Spleen (tissue), 7 donors: ENCODE results near the gene TPRG1.

Experiments used
- POLR2A ChIP-seq, 3 donors: fragments of 450-650 bp; IDR thresholded peaks; one replicate each; pipeline ENCODE4 v1.5.1; 2017; ENCODE audit warnings: antibody characterized with exemption in 3 of 3, mild to moderate bottlenecking in 1 of 3
- TF ChIP-seq, protein P1 (sequence below), 11 experiments: fragments of 200-600 bp in 7 of 11; fragments of 450-650 bp in 4 of 11; sonication (generic) in 4 of 11; IDR thresholded peaks in 8 of 11; conservative IDR thresholded peaks in 3 of 11; 1 replicate in 7 of 11; 2 replicates in 4 of 11; pipeline versions ENCODE4 v1.4.0 to v1.8.0; 2016 to 2021; ENCODE audit warnings: antibody characterized with exemption in 11 of 11, inconsistent platforms in 4 of 11, mild to moderate bottlenecking in 1 of 11
- donor health status: DM: no; HTN: no; CAD: no; lungs with moderate emphysema.
- donor health status: DM: no; HTN: no; CAD: no.
- donor health status: DM: no; HTN: no; CAD: no.

DNA sequence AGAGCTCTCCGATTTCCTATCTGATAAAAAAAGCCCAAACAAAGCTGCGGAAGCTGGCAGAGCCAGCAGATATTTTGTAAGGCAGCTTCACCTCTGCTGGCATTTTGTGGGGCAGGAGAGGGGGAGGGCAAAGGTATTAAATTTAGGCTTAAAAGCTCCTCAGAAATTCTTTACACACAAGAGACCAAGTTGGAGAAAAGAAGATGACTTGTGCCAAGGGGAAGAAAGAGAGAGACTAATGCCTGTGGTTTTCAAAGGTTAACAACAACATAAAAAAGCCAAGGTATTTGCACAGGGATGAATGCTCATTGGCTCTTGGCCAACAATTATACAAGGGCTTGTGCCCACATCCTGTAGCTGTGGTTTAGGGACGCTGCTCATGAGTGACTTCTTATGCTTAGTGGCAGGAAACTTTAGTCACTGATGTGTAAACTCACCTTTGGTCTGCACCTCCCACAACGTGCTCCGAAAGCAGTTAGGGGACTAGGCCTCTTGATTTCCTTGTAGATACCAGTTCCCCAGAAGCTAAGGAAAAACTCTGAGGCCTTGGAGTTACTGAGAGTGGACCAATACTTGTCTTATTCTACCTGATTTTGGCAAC lies 152.9 kb downstream of the TPRG1 start:
- TF ChIP-seq, protein P1, sequence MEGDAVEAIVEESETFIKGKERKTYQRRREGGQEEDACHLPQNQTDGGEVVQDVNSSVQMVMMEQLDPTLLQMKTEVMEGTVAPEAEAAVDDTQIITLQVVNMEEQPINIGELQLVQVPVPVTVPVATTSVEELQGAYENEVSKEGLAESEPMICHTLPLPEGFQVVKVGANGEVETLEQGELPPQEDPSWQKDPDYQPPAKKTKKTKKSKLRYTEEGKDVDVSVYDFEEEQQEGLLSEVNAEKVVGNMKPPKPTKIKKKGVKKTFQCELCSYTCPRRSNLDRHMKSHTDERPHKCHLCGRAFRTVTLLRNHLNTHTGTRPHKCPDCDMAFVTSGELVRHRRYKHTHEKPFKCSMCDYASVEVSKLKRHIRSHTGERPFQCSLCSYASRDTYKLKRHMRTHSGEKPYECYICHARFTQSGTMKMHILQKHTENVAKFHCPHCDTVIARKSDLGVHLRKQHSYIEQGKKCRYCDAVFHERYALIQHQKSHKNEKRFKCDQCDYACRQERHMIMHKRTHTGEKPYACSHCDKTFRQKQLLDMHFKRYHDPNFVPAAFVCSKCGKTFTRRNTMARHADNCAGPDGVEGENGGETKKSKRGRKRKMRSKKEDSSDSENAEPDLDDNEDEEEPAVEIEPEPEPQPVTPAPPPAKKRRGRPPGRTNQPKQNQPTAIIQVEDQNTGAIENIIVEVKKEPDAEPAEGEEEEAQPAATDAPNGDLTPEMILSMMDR (IDR thresholded peaks at IDR 0.05 in 8 of 11, conservative IDR thresholded peaks at IDR 0.05 in 3 of 11) = no peak
- TF ChIP-seq POLR2A (IDR thresholded peaks at IDR 0.05) = no peak
